NCI-H2171 treated with DMSO at 0.1 percent for 48 hours (cell line): ENCODE results near the gene VIPR2.

Experiments used
- DNase-seq: peaks from one replicate; lab custom pipeline; 2025; lab: John Stamatoyannopoulos, UW

Gene VIPR2

GRCh38 chr7:159039716-159040115 lies 105.0 kb downstream of the VIPR2 start:
- DNase-seq: no peak

- DNase-seq: no peak
These were observed 106.6 kb downstream of the VIPR2 start for GRCh38 chr7:159038066-159038465.

GRCh38 chr7:159036916-159037605 lies 107.6 kb downstream of the VIPR2 start:
- DNase-seq: no peak

- no peak for DNase-seq
These were observed 109.0 kb downstream of the VIPR2 start for GRCh38 chr7:159035571-159036073.

- DNase-seq: no peak
These were observed 109.7 kb downstream of the VIPR2 start for GRCh38 chr7:159034988-159035387.

- DNase-seq: no peak
These were observed 110.3 kb downstream of the VIPR2 start for GRCh38 chr7:159034394-159034793.

- no peak for DNase-seq
These were observed 110.7 kb downstream of the VIPR2 start for GRCh38 chr7:159033956-159034355.

- no peak for DNase-seq
These were observed 111.2 kb downstream of the VIPR2 start for GRCh38 chr7:159033473-159033825.

- DNase-seq: no peak
These were observed 111.8 kb downstream of the VIPR2 start for GRCh38 chr7:159032753-159033472.

- no peak for DNase-seq
These were observed 112.3 kb downstream of the VIPR2 start for GRCh38 chr7:159032322-159032721.

GRCh38 chr7:159031750-159032149 lies 112.9 kb downstream of the VIPR2 start:
- DNase-seq: no peak

GRCh38 chr7:159031135-159031701 lies 113.4 kb downstream of the VIPR2 start:
- DNase-seq: no peak

- DNase-seq: peak; percentile 53
These were observed 114.1 kb downstream of the VIPR2 start for GRCh38 chr7:159030490-159031134.

- DNase-seq: no peak
These were observed 115.9 kb downstream of the VIPR2 start for GRCh38 chr7:159028508-159029401.

GRCh38 chr7:159027789-159028507 lies 116.7 kb downstream of the VIPR2 start:
- peak; percentile 90 for DNase-seq

- DNase-seq: peak; percentile 90
These were observed 117.4 kb downstream of the VIPR2 start for GRCh38 chr7:159027056-159027788.

- no peak for DNase-seq
These were observed 118.2 kb downstream of the VIPR2 start for GRCh38 chr7:159026271-159027055.

- no peak for DNase-seq
These were observed 119.4 kb downstream of the VIPR2 start for GRCh38 chr7:159025161-159025779.
